Gastroesophageal sphincter (tissue), 3 donors: ENCODE data around the gene SULT4A1.

Experiments used
- CTCF ChIP-seq, 4 experiments: fragments of 200-600 bp in 2 of 4; fragments of 450-650 bp in 2 of 4; sonication (generic) in 1 of 4; IDR thresholded peaks; one replicate each; pipeline ENCODE4 v1.5.1; 2017 to 2019; ENCODE audit warnings: antibody characterized with exemption in 4 of 4, mild to moderate bottlenecking in 2 of 4, moderate library complexity in 2 of 4
- EP300 ChIP-seq: sonication (generic); formaldehyde crosslinking; IDR thresholded peaks from one replicate; pipeline ENCODE4 v1.6.1; 2017; ENCODE audit warnings: antibody characterized with exemption, mild to moderate bottlenecking
- POLR2A ChIP-seq, 2 donors: fragments of 450-650 bp; IDR thresholded peaks; one replicate each; pipeline ENCODE4 v1.6.1; 2017; ENCODE audit warnings: antibody characterized with exemption in 2 of 2, mild to moderate bottlenecking in 2 of 2, moderate library complexity in 1 of 2

- TF ChIP-seq EP300: no peak
- TF ChIP-seq CTCF (IDR thresholded peaks at IDR 0.05): no peak
- TF ChIP-seq POLR2A (IDR thresholded peaks at IDR 0.05): no peak
Observed at GRCh38 chr22:43835736-43836135, 26.6 kb downstream of the SULT4A1 start.
